Measurements from ENCODE around the gene RGP1. TPM values are rescaled to one million over a fixed set of nuclear protein-coding genes. Genes with fewer than 3 reads are reported as not detected.

RGP1 gene
- total and polyA plus RNA-seq, 10 donors, result 2.2 to 29.2 (median 21.2) TPM

GRCh38 chr9:35745569-35745968, 3.5 kb upstream of the RGP1 start:
- no peaks in the 10 kb centered on the region for H3K27me3 ChIP-seq (replicated peaks in 1 of 7)
- DNase-seq, result no peak
- TF ChIP-seq POLR2AphosphoS5 (IDR thresholded peaks at IDR 0.05), result no peak
- no peak for TF ChIP-seq CTCF (IDR thresholded peaks at IDR 0.05 in 8 of 11, conservative IDR thresholded peaks at IDR 0.05 in 3 of 11)
- no peak for TF ChIP-seq POLR2A (IDR thresholded peaks at IDR 0.05)
- H3K27ac ChIP-seq, result no peak overlapping the region
- peak overlapping the region in 3 of 8 donors; percentile 74 to 96 (median 84) for H3K4me3 ChIP-seq
- H3K36me3 ChIP-seq, result peaks cover 0 to 58% (median 44%) of the 10 kb centered on the region in 6 donors
- H3K4me1 ChIP-seq, result peaks cover 34 to 85% (median 52%) of the 10 kb centered on the region in 6 donors
- H3K9me3 ChIP-seq, result no peaks in the 10 kb centered on the region
- 55 to 69% (median 67%) methylated on average over 1 of the region's 1 CpG for WGBS, 5 donors
- intact Hi-C loops (cut with DNase I; ENCODE audit: low total_unique reads), result loop anchor here (10.0 kb wide), 1 partner anchor 59 kb away; no protein-coding TSS in a partner anchor

- Histone ChIP-seq H3K4me1 (peaks cover 34 to 94% (median 56%) of the 10 kb centered on the region in 6 donors), H3K27ac (no peak overlapping the region), H3K9me3 (no peaks in the 10 kb centered on the region), H3K36me3 (peaks cover 0 to 58% (median 45%) of the 10 kb centered on the region in 6 donors), H3K4me3 (peak overlapping the region in 6 of 8 donors; percentile 69 to 96 (median 80)), H3K27me3 (replicated peaks in 1 of 7) (no peaks in the 10 kb centered on the region)
- TF ChIP-seq POLR2A (IDR thresholded peaks at IDR 0.05) (no peak), CTCF (IDR thresholded peaks at IDR 0.05 in 8 of 11, conservative IDR thresholded peaks at IDR 0.05 in 3 of 11) (no peak)
- WGBS, 5 donors, result 63 to 80% (median 73%) methylated on average over 3 of the region's 3 CpGs
- intact Hi-C loops (cut with DNase I; ENCODE audit: low total_unique reads), result loop anchor here (10.0 kb wide), 1 partner anchor 58 kb away; no protein-coding TSS in a partner anchor
- no peak for DNase-seq
Measured at GRCh38 chr9:35746583-35746982, 2.5 kb upstream of the RGP1 start.

- peak overlapping the region; percentile 63 to 96 (median 80) for H3K4me3 ChIP-seq
- no peaks in the 10 kb centered on the region for H3K27me3 ChIP-seq (replicated peaks in 1 of 7)
- no peak for TF ChIP-seq POLR2A (IDR thresholded peaks at IDR 0.05)
- no peak for TF ChIP-seq POLR2AphosphoS5 (IDR thresholded peaks at IDR 0.05)
- intact Hi-C loops (cut with DNase I; ENCODE audit: low total_unique reads), result loop anchor here (10.0 kb wide), 1 partner anchor 56 kb away; no protein-coding TSS in a partner anchor
- H3K36me3 ChIP-seq, result peaks cover 0 to 58% (median 45%) of the 10 kb centered on the region in 6 donors
- 0 to 1% (median 0%) methylated on average over 21 to 24 of the region's 24 CpGs for WGBS, 5 donors
- no peak for DNase-seq
- H3K27ac ChIP-seq, result peak overlapping the region; percentile 89 to 99 (median 93)
- no peaks in the 10 kb centered on the region for H3K9me3 ChIP-seq
- peaks cover 34 to 79% (median 54%) of the 10 kb centered on the region in 6 donors for H3K4me1 ChIP-seq
Measured at GRCh38 chr9:35748242-35748857, 737 bp upstream of the RGP1 start.

GRCh38 chr9:35749515-35750255, 598 bp downstream of the RGP1 start:
- DNase-seq, result peak; percentile 90
- H3K27ac ChIP-seq, result peak overlapping the region; percentile 89 to 99 (median 93)
- TF ChIP-seq POLR2A (IDR thresholded peaks at IDR 0.05) (peak in 1 of 3 donors; percentile 11), POLR2AphosphoS5 (IDR thresholded peaks at IDR 0.05) (peak in 1 of 3 donors; percentile 27), CTCF (IDR thresholded peaks at IDR 0.05 in 8 of 11, conservative IDR thresholded peaks at IDR 0.05 in 3 of 11) (no peak)
- H3K9me3 ChIP-seq, result no peaks in the 10 kb centered on the region
- 2 to 10% (median 5%) methylated on average over 10 to 19 of the region's 19 CpGs for WGBS, 5 donors
- H3K27me3 ChIP-seq (replicated peaks in 1 of 7), result no peaks in the 10 kb centered on the region
- peak overlapping the region; percentile 63 to 96 (median 80) for H3K4me3 ChIP-seq
- H3K4me1 ChIP-seq, result peaks cover 34 to 70% (median 52%) of the 10 kb centered on the region in 6 donors
- H3K36me3 ChIP-seq, result peaks cover 0 to 58% (median 43%) of the 10 kb centered on the region in 6 donors
- intact Hi-C loops (cut with DNase I; ENCODE audit: low total_unique reads), result loop anchor here (10.0 kb wide), 1 partner anchor 55 kb away; no protein-coding TSS in a partner anchor
